Measurements from ENCODE around the gene MRPL22.

DNA sequence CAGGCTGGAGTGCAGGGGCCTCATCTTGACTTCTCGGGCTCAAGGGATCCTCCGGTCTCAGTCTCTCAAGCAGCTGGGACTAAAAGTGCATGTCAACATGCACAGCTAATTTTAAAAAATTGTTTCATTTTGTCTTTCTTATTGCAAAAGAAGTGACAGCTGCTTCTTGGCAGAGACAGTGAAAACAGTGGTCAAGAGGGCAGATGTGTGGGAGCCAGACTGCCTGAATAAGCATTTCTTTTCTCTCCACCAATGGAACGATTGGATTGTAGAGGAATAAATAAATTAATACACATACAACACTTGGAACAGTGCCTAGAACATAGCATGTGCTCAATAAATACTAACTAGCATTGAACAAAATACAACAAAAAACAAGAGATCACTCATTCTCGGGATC lies 45.3 kb downstream of the MRPL22 start:
- TF ChIP-seq, protein P1, sequence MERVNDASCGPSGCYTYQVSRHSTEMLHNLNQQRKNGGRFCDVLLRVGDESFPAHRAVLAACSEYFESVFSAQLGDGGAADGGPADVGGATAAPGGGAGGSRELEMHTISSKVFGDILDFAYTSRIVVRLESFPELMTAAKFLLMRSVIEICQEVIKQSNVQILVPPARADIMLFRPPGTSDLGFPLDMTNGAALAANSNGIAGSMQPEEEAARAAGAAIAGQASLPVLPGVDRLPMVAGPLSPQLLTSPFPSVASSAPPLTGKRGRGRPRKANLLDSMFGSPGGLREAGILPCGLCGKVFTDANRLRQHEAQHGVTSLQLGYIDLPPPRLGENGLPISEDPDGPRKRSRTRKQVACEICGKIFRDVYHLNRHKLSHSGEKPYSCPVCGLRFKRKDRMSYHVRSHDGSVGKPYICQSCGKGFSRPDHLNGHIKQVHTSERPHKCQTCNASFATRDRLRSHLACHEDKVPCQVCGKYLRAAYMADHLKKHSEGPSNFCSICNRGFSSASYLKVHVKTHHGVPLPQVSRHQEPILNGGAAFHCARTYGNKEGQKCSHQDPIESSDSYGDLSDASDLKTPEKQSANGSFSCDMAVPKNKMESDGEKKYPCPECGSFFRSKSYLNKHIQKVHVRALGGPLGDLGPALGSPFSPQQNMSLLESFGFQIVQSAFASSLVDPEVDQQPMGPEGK (CRISPR knock-in tag; IDR thresholded peaks at IDR 0.05; ENCODE audit: borderline replicate concordance): no peak
- TF ChIP-seq ZFP30 (CRISPR knock-in tag; IDR thresholded peaks at IDR 0.05) (no peak), ZNF70 (CRISPR knock-in tag; IDR thresholded peaks at IDR 0.05) (no peak), ZNF8 (CRISPR knock-in tag; IDR thresholded peaks at IDR 0.05) (no peak), BACH2 (CRISPR knock-in tag; IDR thresholded peaks at IDR 0.05; ENCODE audit: borderline replicate concordance) (no peak), ZC3H10 (CRISPR knock-in tag; IDR thresholded peaks at IDR 0.05) (no peak), SNAI2 (CRISPR knock-in tag; IDR thresholded peaks at IDR 0.05) (no peak), PPARA (CRISPR knock-in tag; IDR thresholded peaks at IDR 0.05; ENCODE audit: borderline replicate concordance) (no peak), CREB5 (CRISPR knock-in tag; IDR thresholded peaks at IDR 0.05; ENCODE audit: low read depth) (no peak)

Data from SK-N-SH treated with all-trans-retinoic acid at 6 μM for 48 hours (cell line).